ENCODE results near the gene CFAP299. TPM values are rescaled to one million over a fixed set of nuclear protein-coding genes. Genes with fewer than 3 reads are reported as not detected.
"Not testable (repeated sequence)": the region's sequence is repeated elsewhere in the genome, so short reads cannot be mapped to it uniquely, and the experiment has no call there.

CFAP299 gene
- total RNA-seq, 2 donors from 2014 or later: 0.17 TPM; not detected in 1

GRCh38 chr4:80678413-80678812 is 342.9 kb downstream of the CFAP299 start:
- Histone ChIP-seq H3K4me3 (no peak overlapping the region), H3K9me3 (no peaks in the 10 kb centered on the region), H3K27ac (no peak overlapping the region), H3K36me3 (no peaks in the 10 kb centered on the region), H3K27me3 (replicated peaks; ENCODE audit: insufficient read depth) (no peaks in the 10 kb centered on the region), H3K4me1 (replicated peaks) (no peaks in the 10 kb centered on the region)
- intact Hi-C loops (cut with DNase I): no loop called here
- TF ChIP-seq POLR2AphosphoS5 (IDR thresholded peaks at IDR 0.05) (no peak), POLR2A (IDR thresholded peaks at IDR 0.05) (no peak), CTCF (IDR thresholded peaks at IDR 0.05) (no peak)
- no peak for DNase-seq (ENCODE audit: low spot score)

GRCh38 chr4:80680934-80681333 is 345.4 kb downstream of the CFAP299 start:
- H3K4me1 ChIP-seq (replicated peaks): no peaks in the 10 kb centered on the region
- no peaks in the 10 kb centered on the region for H3K9me3 ChIP-seq
- H3K4me3 ChIP-seq: no peak overlapping the region
- no peaks in the 10 kb centered on the region for H3K27me3 ChIP-seq (replicated peaks; ENCODE audit: insufficient read depth)
- TF ChIP-seq POLR2A (IDR thresholded peaks at IDR 0.05): no peak
- no peak for TF ChIP-seq POLR2AphosphoS5 (IDR thresholded peaks at IDR 0.05)
- TF ChIP-seq CTCF (IDR thresholded peaks at IDR 0.05): no peak
- no peaks in the 10 kb centered on the region for H3K36me3 ChIP-seq
- intact Hi-C loops (cut with DNase I): no loop called here
- no peak for DNase-seq (ENCODE audit: low spot score)
- H3K27ac ChIP-seq: no peak overlapping the region

- Histone ChIP-seq H3K36me3 (no peaks in the 10 kb centered on the region), H3K4me3 (no peak overlapping the region), H3K27ac (no peak overlapping the region), H3K27me3 (replicated peaks; ENCODE audit: insufficient read depth) (no peaks in the 10 kb centered on the region), H3K9me3 (no peaks in the 10 kb centered on the region), H3K4me1 (replicated peaks) (no peaks in the 10 kb centered on the region)
- intact Hi-C loops (cut with DNase I): no loop called here
- DNase-seq (ENCODE audit: low spot score): no peak
- TF ChIP-seq POLR2AphosphoS5 (IDR thresholded peaks at IDR 0.05) (no peak), POLR2A (IDR thresholded peaks at IDR 0.05) (no peak), CTCF (IDR thresholded peaks at IDR 0.05) (no peak)
Observed at GRCh38 chr4:80685214-80685613, 349.7 kb downstream of the CFAP299 start.

GRCh38 chr4:80687736-80688135 is 352.2 kb downstream of the CFAP299 start:
- H3K9me3 ChIP-seq; H3K27ac ChIP-seq; H3K4me3 ChIP-seq; H3K4me1 ChIP-seq (replicated peaks); H3K36me3 ChIP-seq; intact Hi-C loops (cut with DNase I); H3K27me3 ChIP-seq (replicated peaks; ENCODE audit: insufficient read depth); DNase-seq (ENCODE audit: low spot score): not testable (repeated sequence)
- WGBS: 86% methylated on average over 20 of the region's 23 CpGs

GRCh38 chr4:80694171-80694570 is 358.6 kb downstream of the CFAP299 start:
- no peak for TF ChIP-seq POLR2AphosphoS5 (IDR thresholded peaks at IDR 0.05)
- TF ChIP-seq POLR2A (IDR thresholded peaks at IDR 0.05): no peak
- TF ChIP-seq CTCF (IDR thresholded peaks at IDR 0.05): no peak
- WGBS: 40% methylated on average over 3 of the region's 3 CpGs
- intact Hi-C loops (cut with DNase I): no loop called here
- Histone ChIP-seq H3K4me1 (replicated peaks) (no peaks in the 10 kb centered on the region), H3K4me3 (no peak overlapping the region), H3K27me3 (replicated peaks; ENCODE audit: insufficient read depth) (no peaks in the 10 kb centered on the region), H3K9me3 (no peaks in the 10 kb centered on the region), H3K27ac (no peak overlapping the region), H3K36me3 (no peaks in the 10 kb centered on the region)
- DNase-seq (ENCODE audit: low spot score): no peak
